NCI-H748 treated with DMSO at 0.1 percent for 48 hours (cell line): Measurements from ENCODE around the gene PYGB.
"Not testable (repeated sequence)": the region's sequence is repeated elsewhere in the genome, so short reads cannot be mapped to it uniquely, and the experiment has no call there.

Experiments used
- DNase-seq: peaks from one replicate; lab custom pipeline; 2025; lab: John Stamatoyannopoulos, UW

PYGB gene

GRCh38 chr20:25314497-25315417 lies 66.9 kb downstream of the PYGB start:
- DNase-seq = no peak

DNA sequence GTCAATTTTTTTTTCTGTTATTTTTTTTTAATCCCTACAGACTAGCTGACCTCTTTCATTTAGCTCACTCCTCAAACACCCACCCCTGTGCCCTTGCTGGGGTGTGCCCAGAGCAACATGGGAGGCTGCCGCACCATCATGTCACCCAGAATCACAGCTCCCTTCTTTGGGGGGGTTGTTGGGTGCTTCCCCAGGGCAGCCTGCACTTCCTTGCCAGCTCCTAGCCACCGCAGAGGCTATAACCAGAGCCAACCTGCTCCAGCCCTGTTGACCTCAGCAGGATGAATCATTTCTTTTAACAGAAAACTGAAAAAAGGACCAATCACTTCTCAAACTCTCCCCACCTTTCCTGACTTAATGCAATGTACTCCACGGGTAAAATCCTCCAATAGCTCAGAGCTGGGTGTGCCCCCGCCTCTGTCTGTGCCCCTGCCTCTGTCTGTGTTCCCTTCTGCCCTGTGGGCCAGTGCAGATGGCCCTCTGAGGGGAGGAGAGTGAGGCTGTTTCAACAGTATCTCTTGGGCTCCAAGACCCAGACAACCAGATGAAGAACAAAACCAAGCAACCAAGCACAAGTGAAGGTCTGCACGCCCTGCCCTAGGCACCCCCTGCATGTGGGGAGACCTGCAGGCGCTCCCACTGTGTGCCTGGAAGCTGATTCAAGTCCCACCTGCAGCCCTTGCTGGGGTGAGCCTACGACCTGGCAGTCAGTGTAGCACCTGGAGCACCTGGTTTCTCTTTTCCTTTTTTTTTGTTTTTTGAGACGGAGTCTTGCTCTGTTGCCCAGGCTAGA lies 67.7 kb downstream of the PYGB start:
- DNase-seq = no peak

DNA sequence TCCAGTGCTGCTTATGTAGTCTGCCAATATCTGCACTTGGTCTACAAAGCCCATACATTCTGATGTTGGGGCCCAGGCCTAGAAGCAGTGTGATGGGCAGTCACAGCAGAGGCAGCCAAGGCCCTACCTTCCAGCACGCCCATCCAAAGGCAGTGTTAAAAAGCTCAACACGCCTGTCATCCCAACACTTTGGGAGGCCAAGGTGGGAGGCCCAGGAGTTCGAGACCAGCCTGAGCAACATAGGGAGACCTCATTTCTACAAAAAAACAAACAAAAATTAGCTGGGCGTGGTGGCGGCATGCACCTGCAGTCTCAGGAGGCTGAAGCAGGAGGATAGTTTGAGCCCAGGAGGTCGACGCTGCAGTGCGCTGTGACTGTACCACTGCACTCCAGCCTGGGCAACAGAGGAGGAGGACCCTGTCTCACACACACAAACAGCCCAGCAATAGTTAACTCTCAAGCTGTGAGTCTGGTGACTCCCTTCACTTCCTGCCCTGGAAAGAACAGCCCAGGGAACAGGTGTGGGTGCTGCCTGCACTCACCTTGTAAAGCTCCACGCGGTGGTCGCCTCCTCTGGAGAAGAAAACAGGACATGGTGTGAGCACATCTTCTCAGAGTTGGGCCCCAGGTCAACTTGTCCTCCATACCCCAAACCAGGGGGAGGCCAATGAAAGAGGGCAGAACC lies 68.8 kb downstream of the PYGB start:
- no peak for DNase-seq

DNA sequence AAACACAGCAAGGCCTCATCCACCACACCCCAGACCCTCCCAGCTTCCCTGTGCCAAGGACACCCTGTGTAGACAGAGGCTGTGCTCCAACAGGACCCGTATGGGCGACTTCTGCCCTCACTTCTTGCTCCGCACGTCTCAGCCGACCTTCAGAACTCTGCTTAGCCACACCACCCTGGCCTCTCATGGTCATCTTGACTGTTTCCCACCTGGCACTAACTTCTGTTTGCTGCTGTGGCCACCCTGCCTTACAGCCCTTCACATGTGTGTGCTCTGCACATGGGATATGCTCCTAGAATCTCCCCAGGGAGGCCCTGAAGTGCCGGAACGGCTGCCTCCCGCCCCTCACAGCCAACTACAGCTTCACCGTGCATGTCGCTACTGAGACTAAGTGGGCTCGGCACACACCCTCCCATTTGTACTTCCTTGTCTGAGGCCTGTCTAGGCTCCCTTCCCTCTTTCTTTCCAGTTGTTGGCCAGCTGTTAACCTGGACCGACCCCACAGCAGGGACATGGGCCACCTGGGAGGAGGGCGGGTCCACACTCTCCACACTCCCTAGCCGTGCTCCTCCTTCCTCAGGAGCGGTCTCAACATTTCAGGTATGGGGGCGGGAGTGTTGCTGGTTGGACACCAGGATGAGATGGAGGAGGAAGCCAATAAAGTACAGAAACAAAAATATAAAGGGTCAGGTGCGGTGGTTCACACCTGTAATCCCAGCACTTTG lies 69.6 kb downstream of the PYGB start:
- no peak for DNase-seq

DNA sequence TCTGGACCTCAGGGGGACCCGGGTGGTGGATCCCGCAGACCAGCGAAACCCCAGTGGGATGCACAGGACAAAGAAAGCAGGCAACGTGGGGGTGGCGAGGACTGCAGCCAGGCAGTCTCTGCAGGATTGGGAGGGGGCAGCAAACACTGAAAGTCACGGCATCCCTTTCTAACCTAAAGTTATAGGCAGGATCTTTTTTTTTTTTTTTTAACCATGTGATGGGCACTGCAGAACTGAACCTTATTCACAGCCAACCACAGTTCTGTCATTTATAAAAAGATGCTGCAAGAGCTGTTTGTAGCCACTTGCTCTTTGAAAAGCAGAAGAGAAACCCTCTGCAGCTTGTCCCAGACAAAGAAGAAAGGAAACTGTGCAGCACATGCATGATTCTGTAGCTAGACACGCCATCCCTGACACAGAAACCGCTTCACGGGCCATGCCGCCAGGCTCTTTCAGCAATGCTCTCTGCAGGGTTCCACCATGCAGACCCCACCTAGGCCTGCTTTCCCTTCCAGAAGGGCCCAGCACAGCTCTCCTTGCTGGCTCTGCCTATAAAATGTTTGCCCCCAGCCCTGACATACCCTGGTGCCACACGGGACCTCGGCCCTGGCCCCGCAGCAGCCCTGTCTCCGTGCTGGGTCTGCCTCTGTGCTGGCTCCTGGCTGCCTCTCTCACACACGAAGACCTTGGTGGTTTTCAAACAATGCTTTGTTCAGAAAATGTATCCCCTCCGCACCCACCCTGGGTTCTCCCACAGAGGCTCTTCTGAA lies 70.8 kb downstream of the PYGB start:
- DNase-seq = no peak

GRCh38 chr20:25319241-25320034 lies 71.6 kb downstream of the PYGB start:
- no peak for DNase-seq

DNA sequence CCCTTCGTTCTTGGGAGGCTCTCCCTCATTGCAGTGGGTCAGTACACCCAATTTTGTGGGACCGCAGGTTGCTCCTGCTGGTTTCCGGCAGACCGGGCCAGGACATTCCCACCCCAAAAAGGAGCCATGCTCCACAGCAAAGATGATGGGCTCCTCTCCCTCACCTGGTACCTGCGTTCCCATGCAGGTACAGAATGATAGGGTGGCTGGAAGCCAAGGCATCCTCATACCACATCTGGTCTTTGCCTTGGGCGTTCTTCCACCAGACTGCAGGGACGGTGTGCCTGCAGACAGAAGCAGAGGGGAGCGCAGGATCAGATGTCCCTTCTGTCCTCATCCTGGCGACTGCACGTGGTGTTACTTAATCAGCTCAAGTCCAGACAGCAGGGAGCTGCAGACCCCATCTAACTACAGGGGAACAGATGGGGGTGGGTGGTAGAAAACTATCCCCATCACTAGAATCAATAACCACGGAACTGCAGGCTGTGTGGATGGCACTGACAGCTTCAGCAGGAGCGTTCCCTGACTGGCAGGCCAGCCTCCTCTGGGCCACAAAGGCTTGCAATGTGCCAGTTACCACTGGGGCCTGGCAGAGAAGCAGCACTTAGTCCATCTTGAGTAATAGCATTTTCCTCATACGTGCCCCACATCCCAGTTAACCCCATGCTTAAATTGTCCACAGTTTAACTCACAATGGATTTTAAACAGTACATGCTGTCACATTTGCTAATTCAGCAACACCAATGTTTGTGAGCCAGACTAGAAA lies 72.3 kb downstream of the PYGB start:
- no peak for DNase-seq

DNA sequence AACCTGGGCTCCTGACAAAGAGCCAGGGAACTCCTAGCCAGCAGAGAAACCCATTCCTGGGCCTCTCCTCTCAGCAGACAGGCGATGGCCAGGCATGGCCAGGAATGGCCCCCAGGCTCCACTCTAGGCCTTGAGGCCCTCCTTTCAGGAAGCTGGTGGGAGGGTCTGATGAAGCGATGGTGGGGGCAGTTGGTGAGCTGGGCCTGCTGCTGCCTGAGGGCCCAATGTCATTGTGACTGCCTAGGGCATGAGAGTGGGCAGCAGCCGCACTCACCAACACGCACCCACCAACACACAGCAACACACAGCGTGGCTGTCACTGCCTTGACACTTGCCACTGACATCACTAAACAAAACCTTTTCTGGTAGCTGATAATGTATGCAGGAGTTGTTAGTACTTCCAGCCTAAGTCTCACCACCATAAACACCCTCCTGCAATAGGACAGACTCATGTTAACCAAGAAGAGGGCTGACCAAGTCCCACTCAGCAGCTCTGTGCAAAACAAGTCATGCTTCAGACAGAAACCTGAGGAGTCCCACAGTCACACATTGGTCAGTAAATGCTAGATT lies 73.5 kb downstream of the PYGB start:
- no peak for DNase-seq

- no peak for DNase-seq
These were observed 74.1 kb downstream of the PYGB start for GRCh38 chr20:25321991-25322390.

GRCh38 chr20:25323496-25324246 lies 75.8 kb downstream of the PYGB start:
- no peak for DNase-seq

GRCh38 chr20:25324412-25324811 lies 76.5 kb downstream of the PYGB start:
- no peak for DNase-seq

- no peak for DNase-seq
These were observed 77.2 kb downstream of the PYGB start for GRCh38 chr20:25325073-25325472.

DNA sequence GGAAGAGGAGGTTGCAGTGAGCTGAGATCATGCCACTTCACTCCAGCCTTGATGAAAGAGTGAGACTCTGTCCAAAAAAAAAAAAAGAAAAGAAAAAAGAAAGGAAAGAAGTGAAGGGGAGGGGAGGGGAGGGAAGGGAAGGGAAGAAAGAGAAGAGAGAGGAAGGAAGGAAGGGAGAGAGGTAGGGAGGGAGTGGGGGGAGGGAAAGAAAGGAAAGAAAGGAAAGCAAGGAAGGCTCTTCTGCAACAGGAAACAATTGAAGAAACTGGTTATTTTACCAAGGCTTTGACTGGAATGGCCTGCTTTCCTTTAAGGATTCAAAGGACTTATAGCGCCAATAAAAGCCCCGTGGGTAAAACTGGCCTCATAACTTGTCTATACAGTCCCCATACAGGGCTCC lies 78.1 kb downstream of the PYGB start:
- no peak for DNase-seq

DNA sequence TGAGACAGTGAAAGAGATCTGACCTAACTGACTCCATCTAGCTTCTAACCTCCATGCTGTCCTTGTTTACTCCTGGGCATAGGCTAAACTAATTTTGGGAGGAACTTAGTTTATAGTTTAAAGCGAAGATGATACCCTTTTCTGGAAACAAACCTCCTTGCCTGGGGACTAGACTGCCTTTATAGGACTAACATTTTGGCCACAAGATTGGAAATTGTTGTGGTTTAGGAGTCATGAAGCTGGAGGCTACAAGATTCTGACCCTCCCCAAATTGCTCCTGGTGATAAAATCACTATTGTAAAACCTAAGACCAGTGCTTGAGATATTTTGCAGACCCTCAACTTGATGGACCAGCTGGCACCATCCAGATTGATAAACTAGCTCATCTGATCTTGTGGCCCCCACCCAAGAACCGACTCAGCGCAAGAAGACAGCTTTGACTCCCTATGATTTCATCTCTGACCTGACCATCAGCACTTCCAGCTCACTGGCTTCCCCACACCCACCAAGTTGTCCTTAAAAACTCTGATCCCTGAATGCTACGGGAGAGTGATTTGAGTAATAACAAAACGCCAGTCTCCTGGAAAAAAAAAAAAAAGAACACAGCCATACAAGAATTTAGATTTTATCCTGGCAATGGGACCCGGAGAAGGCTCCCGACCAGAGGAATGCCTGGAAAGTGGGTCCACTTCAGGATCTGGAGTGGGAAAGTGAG lies 79.8 kb downstream of the PYGB start:
- no peak for DNase-seq

DNA sequence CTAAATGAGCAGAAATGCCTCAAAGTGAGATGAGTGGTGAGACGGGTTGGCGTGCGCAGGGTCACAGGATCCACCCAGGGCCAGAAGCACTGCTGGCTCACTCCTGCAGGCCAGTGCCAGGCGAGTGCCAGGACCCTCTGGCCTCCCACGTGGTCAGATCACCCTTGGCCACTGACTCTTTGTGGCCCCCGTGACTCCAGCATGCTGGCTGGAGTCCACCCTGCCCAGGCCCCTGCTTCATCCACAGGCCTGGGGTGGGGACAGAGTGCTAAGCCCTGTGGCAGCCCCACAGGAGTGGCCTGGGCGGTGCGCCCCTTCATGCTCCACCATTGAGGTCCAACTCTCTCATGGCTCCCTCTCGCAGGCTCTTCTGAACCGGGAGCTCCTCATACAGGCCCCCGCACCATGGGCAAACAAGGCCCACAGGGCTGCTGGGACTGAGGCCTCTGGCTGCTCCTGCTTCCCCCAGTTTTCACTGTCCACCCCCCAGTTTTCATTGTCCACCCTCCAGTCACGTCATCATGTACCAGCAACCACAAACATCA lies 81.1 kb downstream of the PYGB start:
- DNase-seq = no peak

DNA sequence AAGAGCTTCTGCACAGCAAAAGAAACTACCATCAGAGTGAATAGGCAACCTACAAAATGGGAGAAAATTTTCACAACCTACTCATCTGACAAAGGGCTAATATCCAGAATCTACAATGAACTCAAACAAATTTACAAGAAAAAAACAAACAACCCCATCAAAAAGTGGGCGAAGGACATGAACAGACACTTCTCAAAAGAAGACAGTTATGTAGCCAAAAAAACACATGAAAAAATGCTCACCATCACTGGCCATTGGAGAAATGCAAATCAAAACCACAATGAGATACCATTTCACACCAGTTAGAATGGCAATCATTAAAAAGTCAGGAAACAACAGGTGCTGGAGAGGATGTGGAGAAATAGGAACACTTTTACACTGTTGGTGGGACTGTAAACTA lies 87.1 kb downstream of the PYGB start:
- not testable (repeated sequence) for DNase-seq
